Effector memory CD8-positive, alpha-beta T cell (primary cell): Measurements from ENCODE around the gene PRUNE2.
"Not testable (repeated sequence)": the region's sequence is repeated elsewhere in the genome, so short reads cannot be mapped to it uniquely, and the experiment has no call there.

Experiments used
- ATAC-seq: fragments of 150-1000 bp; cut with Tn5 transposase; replicated peaks from 2 replicates; pipeline ENCODE4 v1.10.0; 2021; ENCODE audit warnings: mild to moderate bottlenecking, moderate library complexity
- DNase-seq, 3 experiments: peaks; one replicate each; pipeline ENCODE4 v3.0.0; 2021
- H3K27ac Mint-ChIP-seq, 2 donors: one replicate each; pipeline ENCODE4 v1.8.0; 2022; ENCODE audit warnings: mild to moderate bottlenecking in 2 of 2, mixed read lengths in 2 of 2, moderate library complexity in 2 of 2
- H3K27me3 Mint-ChIP-seq, 2 donors: one replicate each; pipeline ENCODE4 v1.8.0; 2022; ENCODE audit warnings: mixed read lengths in 2 of 2
- H3K36me3 Mint-ChIP-seq: one replicate; pipeline ENCODE4 v1.8.0; 2022; ENCODE audit warnings: mild to moderate bottlenecking, moderate library complexity, mixed read lengths; ENCODE audit not compliant: insufficient read depth
- H3K4me1 Mint-ChIP-seq, 2 donors: one replicate each; pipeline ENCODE4 v1.8.0; 2022; ENCODE audit warnings: low read depth in 2 of 2, mixed read lengths in 2 of 2
- H3K4me3 Mint-ChIP-seq, 2 donors: one replicate each; pipeline ENCODE4 v1.8.0; 2022; ENCODE audit warnings: mild to moderate bottlenecking in 2 of 2, mixed read lengths in 2 of 2, moderate library complexity in 2 of 2
- H3K9me3 Mint-ChIP-seq, 2 donors: one replicate each; pipeline ENCODE4 v1.8.0; 2022; ENCODE audit warnings: mixed read lengths in 2 of 2
- total RNA-seq, 9 experiments: gene quantifications; one replicate each; lab custom pipeline; 2026; lab: John Stamatoyannopoulos, UW

The PRUNE2 gene
- 0 to 1.4 (median 0.13) reads per million in 9 experiments for total RNA-seq

- H3K9me3 Mint-ChIP-seq = no peaks in the 10 kb centered on the region
- H3K27ac Mint-ChIP-seq = no peak within 1 kb of the TSS
- peaks cover 0 to 2% of the 10 kb centered on the region in 2 donors for H3K4me1 Mint-ChIP-seq
- DNase-seq = no peak
- no peak for ATAC-seq
- H3K27me3 Mint-ChIP-seq = peaks cover 54 to 79% of the 10 kb centered on the region in 2 donors
- H3K4me3 Mint-ChIP-seq = no peak within 1 kb of the TSS
- no peaks in the 10 kb centered on the region for H3K36me3 Mint-ChIP-seq
Measured at GRCh38 chr9:76905791-76906646, at the start of gene PRUNE2. Gene PRUNE2 (minus strand): TSS chr9:76906114. CDS start chr9:76905963, 151 bp downstream.

GRCh38 chr9:76955406-76955805 lies 49.5 kb upstream of the PRUNE2 start:
- H3K4me1 Mint-ChIP-seq, H3K27ac Mint-ChIP-seq, ATAC-seq: not testable (repeated sequence)

GRCh38 chr9:76949865-76950264 lies 44.0 kb upstream of the PRUNE2 start:
- H3K9me3 Mint-ChIP-seq = peaks cover 0 to 2% of the 10 kb centered on the region in 2 donors
- ATAC-seq (no peak), DNase-seq (no peak)
- no peaks in the 10 kb centered on the region for H3K4me1 Mint-ChIP-seq
- H3K27me3 Mint-ChIP-seq = peaks cover 8 to 11% of the 10 kb centered on the region in 2 donors
- no peak overlapping the region for H3K4me3 Mint-ChIP-seq
- H3K27ac Mint-ChIP-seq = no peak overlapping the region
- H3K36me3 Mint-ChIP-seq = no peaks in the 10 kb centered on the region

More at GRCh38 chr9:76955406-76955805, 49.5 kb upstream of the PRUNE2 start:
- H3K36me3 Mint-ChIP-seq, DNase-seq, H3K9me3 Mint-ChIP-seq, H3K4me3 Mint-ChIP-seq: not testable (repeated sequence)
- peaks cover 7 to 12% of the 10 kb centered on the region in 2 donors for H3K27me3 Mint-ChIP-seq

- DNase-seq (no peak), ATAC-seq (no peak)
- Mint-ChIP-seq H3K27me3 (no peaks in the 10 kb centered on the region), H3K4me3 (no peak overlapping the region), H3K27ac (no peak overlapping the region), H3K4me1 (no peaks in the 10 kb centered on the region), H3K9me3 (no peaks in the 10 kb centered on the region), H3K36me3 (no peaks in the 10 kb centered on the region)
Measured at GRCh38 chr9:76944011-76944410, 38.1 kb upstream of the PRUNE2 start.

GRCh38 chr9:76943054-76943453 lies 37.1 kb upstream of the PRUNE2 start:
- ATAC-seq = no peak
- no peaks in the 10 kb centered on the region for H3K27me3 Mint-ChIP-seq
- no peaks in the 10 kb centered on the region for H3K36me3 Mint-ChIP-seq
- no peak overlapping the region for H3K27ac Mint-ChIP-seq
- H3K4me3 Mint-ChIP-seq = no peak overlapping the region
- no peak for DNase-seq
- no peaks in the 10 kb centered on the region for H3K4me1 Mint-ChIP-seq
- no peaks in the 10 kb centered on the region for H3K9me3 Mint-ChIP-seq

- H3K4me3 Mint-ChIP-seq = no peak overlapping the region
- no peak for ATAC-seq
- peaks cover 0 to 6% of the 10 kb centered on the region in 2 donors for H3K27me3 Mint-ChIP-seq
- H3K9me3 Mint-ChIP-seq = peaks cover 0 to 4% of the 10 kb centered on the region in 2 donors
- H3K36me3 Mint-ChIP-seq = no peaks in the 10 kb centered on the region
- H3K4me1 Mint-ChIP-seq = no peaks in the 10 kb centered on the region
- H3K27ac Mint-ChIP-seq = no peak overlapping the region
- no peak for DNase-seq
Measured at GRCh38 chr9:76932757-76933156, 26.8 kb upstream of the PRUNE2 start.

- Mint-ChIP-seq H3K4me1 (no peaks in the 10 kb centered on the region), H3K27me3 (peaks cover 0 to 6% of the 10 kb centered on the region in 2 donors), H3K36me3 (no peaks in the 10 kb centered on the region), H3K4me3 (no peak overlapping the region), H3K9me3 (peaks cover 0 to 4% of the 10 kb centered on the region in 2 donors), H3K27ac (no peak overlapping the region)
- DNase-seq (no peak), ATAC-seq (no peak)
Measured at GRCh38 chr9:76932265-76932664, 26.4 kb upstream of the PRUNE2 start.

GRCh38 chr9:76927540-76928240 lies 21.8 kb upstream of the PRUNE2 start:
- Mint-ChIP-seq H3K27ac (no peak overlapping the region), H3K9me3 (no peaks in the 10 kb centered on the region), H3K4me3 (no peak overlapping the region), H3K4me1 (no peaks in the 10 kb centered on the region), H3K27me3 (peaks cover 0 to 11% of the 10 kb centered on the region in 2 donors), H3K36me3 (no peaks in the 10 kb centered on the region)
- ATAC-seq = no peak
- DNase-seq = no peak

- Mint-ChIP-seq H3K36me3 (no peaks in the 10 kb centered on the region), H3K27ac (no peak overlapping the region)
Measured at GRCh38 chr9:76926846-76927245, 20.9 kb upstream of the PRUNE2 start.

GRCh38 chr9:76926324-76926741 lies 20.4 kb upstream of the PRUNE2 start:
- ATAC-seq (no peak), DNase-seq (no peak)
- H3K36me3 Mint-ChIP-seq = no peaks in the 10 kb centered on the region

More at GRCh38 chr9:76926846-76927245, 20.9 kb upstream of the PRUNE2 start:
- ATAC-seq (no peak), DNase-seq (no peak)
- Mint-ChIP-seq H3K9me3 (peaks cover 0 to 3% of the 10 kb centered on the region in 2 donors), H3K4me1 (no peaks in the 10 kb centered on the region), H3K4me3 (no peak overlapping the region), H3K27me3 (peaks cover 4 to 5% of the 10 kb centered on the region in 2 donors)

GRCh38 chr9:76921165-76921564 lies 15.3 kb upstream of the PRUNE2 start:
- Mint-ChIP-seq H3K27me3 (peaks cover 13 to 14% of the 10 kb centered on the region in 2 donors), H3K4me1 (no peaks in the 10 kb centered on the region), H3K36me3 (no peaks in the 10 kb centered on the region), H3K27ac (no peak overlapping the region), H3K9me3 (peaks cover 0 to 4% of the 10 kb centered on the region in 2 donors), H3K4me3 (no peak overlapping the region)
- DNase-seq (no peak), ATAC-seq (no peak)

More at GRCh38 chr9:76926324-76926741, 20.4 kb upstream of the PRUNE2 start:
- H3K27me3 Mint-ChIP-seq = peaks cover 5 to 8% of the 10 kb centered on the region in 2 donors
- H3K27ac Mint-ChIP-seq = no peak overlapping the region
- no peak overlapping the region for H3K4me3 Mint-ChIP-seq
- H3K4me1 Mint-ChIP-seq = no peaks in the 10 kb centered on the region
- peaks cover 0 to 4% of the 10 kb centered on the region in 2 donors for H3K9me3 Mint-ChIP-seq

GRCh38 chr9:76917299-76917698 lies 11.4 kb upstream of the PRUNE2 start:
- no peak for DNase-seq
- peaks cover 14 to 36% of the 10 kb centered on the region in 2 donors for H3K27me3 Mint-ChIP-seq
- no peaks in the 10 kb centered on the region for H3K36me3 Mint-ChIP-seq
- peaks cover 0 to 5% of the 10 kb centered on the region in 2 donors for H3K9me3 Mint-ChIP-seq
- no peaks in the 10 kb centered on the region for H3K4me1 Mint-ChIP-seq
- H3K4me3 Mint-ChIP-seq = no peak overlapping the region
- no peak for ATAC-seq
- no peak overlapping the region for H3K27ac Mint-ChIP-seq

- ATAC-seq (no peak), DNase-seq (no peak)
- H3K9me3 Mint-ChIP-seq = peaks cover 0 to 2% of the 10 kb centered on the region in 2 donors
- no peaks in the 10 kb centered on the region for H3K4me1 Mint-ChIP-seq
- H3K27ac Mint-ChIP-seq = no peak overlapping the region
- H3K27me3 Mint-ChIP-seq = peaks cover 14 to 28% of the 10 kb centered on the region in 2 donors
- H3K36me3 Mint-ChIP-seq = peaks cover 4% of the 10 kb centered on the region
- H3K4me3 Mint-ChIP-seq = no peak overlapping the region
Measured at GRCh38 chr9:76916231-76916630, 10.3 kb upstream of the PRUNE2 start.
